H9 (cell line): ENCODE data around the gene FGF10. TPM values are rescaled to one million over a fixed set of nuclear protein-coding genes. Genes with fewer than 3 reads are reported as not detected.

Source experiments
- DNase-seq: peaks from one replicate; pipeline ENCODE4 v3.0.0-alpha.2; 2017
- H2AFZ ChIP-seq: one replicate; pipeline ENCODE4 v1.6.1; 2013; ENCODE audit warnings: mild to moderate bottlenecking, low read length, control low read depth, moderate library complexity
- H2AK5ac ChIP-seq: 2 replicates; pipeline ENCODE4 v1.6.1; 2013; ENCODE audit warnings: low read length, control low read depth, mixed read lengths; ENCODE audit not compliant: insufficient read length
- H2BK120ac ChIP-seq: one replicate; pipeline ENCODE4 v1.6.1; 2013; ENCODE audit warnings: low read depth, mild to moderate bottlenecking, low read length, control low read depth, inconsistent platforms; ENCODE audit not compliant: poor library complexity, severe bottlenecking
- H2BK12ac ChIP-seq: 2 replicates; pipeline ENCODE4 v1.6.1; 2013; ENCODE audit warnings: low read length, control low read depth, mixed read lengths, low read depth; ENCODE audit not compliant: insufficient read length
- H2BK15ac ChIP-seq: 2 replicates; pipeline ENCODE4 v1.6.1; 2013; ENCODE audit warnings: low read depth, low read length, control low read depth
- H2BK20ac ChIP-seq: one replicate; pipeline ENCODE4 v1.6.1; 2013; ENCODE audit warnings: low read depth, mild to moderate bottlenecking, low read length, control low read depth, inconsistent platforms; ENCODE audit not compliant: poor library complexity, severe bottlenecking
- H2BK5ac ChIP-seq: 2 replicates; pipeline ENCODE4 v1.6.1; 2013; ENCODE audit warnings: low read length, control low read depth, mixed read lengths; ENCODE audit not compliant: insufficient read length
- H3K14ac ChIP-seq: 2 replicates; pipeline ENCODE4 v1.6.1; 2013; ENCODE audit warnings: low read length, control low read depth; ENCODE audit not compliant: insufficient read depth
- H3K18ac ChIP-seq: 2 replicates; pipeline ENCODE4 v1.6.1; 2013; ENCODE audit warnings: low read depth, mild to moderate bottlenecking, mixed read lengths, low read length, control low read depth; ENCODE audit not compliant: insufficient read length
- H3K23ac ChIP-seq: 2 replicates; pipeline ENCODE4 v1.6.1; 2013; ENCODE audit warnings: low read length, control low read depth, mixed read lengths, low read depth; ENCODE audit not compliant: insufficient read length
- H3K23me2 ChIP-seq: 2 replicates; pipeline ENCODE4 v1.6.1; 2013; ENCODE audit warnings: low read depth, mild to moderate bottlenecking, mixed read lengths, low read length, control low read depth; ENCODE audit not compliant: insufficient read length, poor library complexity, severe bottlenecking
- H3K27ac ChIP-seq: 2 replicates; pipeline ENCODE4 v1.5.1; 2013; ENCODE audit warnings: low read length, control low read depth, mixed read lengths, low read depth; ENCODE audit not compliant: insufficient read length
- H3K27me3 ChIP-seq: 2 replicates; pipeline ENCODE4 v1.6.1; 2013; ENCODE audit warnings: low read length, control low read depth, inconsistent platforms; ENCODE audit not compliant: insufficient read depth
- H3K4ac ChIP-seq: 2 replicates; pipeline ENCODE4 v1.6.1; 2013; ENCODE audit warnings: low read depth, mild to moderate bottlenecking, control low read depth, inconsistent platforms, low read length, moderate library complexity
- H3K4me1 ChIP-seq: 2 replicates; pipeline ENCODE4 v1.6.1; 2013; ENCODE audit warnings: low read length, control low read depth, inconsistent platforms; ENCODE audit not compliant: insufficient read depth
- H3K4me2 ChIP-seq: 2 replicates; pipeline ENCODE4 v1.6.1; 2013; ENCODE audit warnings: low read length, control low read depth, mixed read lengths; ENCODE audit not compliant: insufficient read length, insufficient read depth
- H3K56ac ChIP-seq: 2 replicates; pipeline ENCODE4 v1.6.1; 2013; ENCODE audit warnings: low read depth, mild to moderate bottlenecking, mixed read lengths, low read length, control low read depth; ENCODE audit not compliant: insufficient read length
- H3K79me1 ChIP-seq: 2 replicates; pipeline ENCODE4 v1.6.1; 2013; ENCODE audit warnings: low read depth, mild to moderate bottlenecking, moderate library complexity, low read length, control low read depth, inconsistent platforms; ENCODE audit not compliant: insufficient read depth, poor library complexity, severe bottlenecking
- H3K79me2 ChIP-seq: 2 replicates; pipeline ENCODE4 v1.6.1; 2013; ENCODE audit warnings: low read length, control low read depth, inconsistent platforms; ENCODE audit not compliant: insufficient read depth
- H3K9ac ChIP-seq: 2 replicates; pipeline ENCODE4 v1.6.1; 2013; ENCODE audit warnings: low read length, control low read depth, mixed read lengths; ENCODE audit not compliant: insufficient read length; ENCODE audit errors: extremely low read depth
- H3K9me3 ChIP-seq: one replicate; pipeline ENCODE4 v1.6.1; 2013; ENCODE audit warnings: low read depth, low read length, inconsistent platforms; ENCODE audit not compliant: control insufficient read depth
- H3T11ph ChIP-seq: one replicate; pipeline ENCODE4 v1.6.1; 2013; ENCODE audit warnings: mild to moderate bottlenecking, low read length, control low read depth, inconsistent platforms
- H4K20me1 ChIP-seq: one replicate; pipeline ENCODE4 v1.6.1; 2013; ENCODE audit not compliant: control insufficient read depth, insufficient read length, insufficient read depth
- H4K5ac ChIP-seq: 2 replicates; pipeline ENCODE4 v1.6.1; 2013; ENCODE audit warnings: low read depth, mild to moderate bottlenecking, mixed read lengths, low read length, control low read depth; ENCODE audit not compliant: insufficient read length
- H4K8ac ChIP-seq: replicated peaks from 2 replicates; pipeline ENCODE4 v1.6.1; 2013; ENCODE audit warnings: low read length, control low read depth, mixed read lengths, low read depth; ENCODE audit not compliant: insufficient read length
- H4K91ac ChIP-seq: 2 replicates; pipeline ENCODE4 v1.6.1; 2013; ENCODE audit warnings: low read depth, mild to moderate bottlenecking, moderate library complexity, mixed read lengths, low read length, control low read depth; ENCODE audit not compliant: insufficient read length
- H3K27ac Mint-ChIP-seq, 3 experiments: 2 replicates in 2 of 3; 3 replicates in 1 of 3; pipeline ENCODE4 v1.8.0; 2020 to 2021; ENCODE audit warnings: mixed read lengths in 3 of 3, mild to moderate bottlenecking in 1 of 3, moderate library complexity in 1 of 3
- H3K27me3 Mint-ChIP-seq: 2 replicates; pipeline ENCODE4 v1.8.0; 2021; ENCODE audit warnings: low read depth, mild to moderate bottlenecking, moderate library complexity, mixed read lengths
- H3K36me3 Mint-ChIP-seq, 3 experiments: 2 replicates in 2 of 3; 3 replicates in 1 of 3; pipeline ENCODE4 v1.8.0; 2020 to 2021; ENCODE audit warnings: low read depth in 3 of 3, mixed read lengths in 3 of 3; ENCODE audit not compliant: insufficient read depth in 1 of 3
- H3K4me1 Mint-ChIP-seq, 2 experiments: 2 replicates each; pipeline ENCODE4 v1.8.0; 2020; ENCODE audit warnings: mixed read lengths in 2 of 2
- H3K4me3 Mint-ChIP-seq, 2 experiments: 2 replicates in 1 of 2; 3 replicates in 1 of 2; pipeline ENCODE4 v1.8.0; 2020 to 2021; ENCODE audit warnings: mild to moderate bottlenecking in 2 of 2, mixed read lengths in 2 of 2, moderate library complexity in 1 of 2
- H3K9me3 Mint-ChIP-seq, 2 experiments: 2 replicates in 1 of 2; 3 replicates in 1 of 2; pipeline ENCODE4 v1.8.0; 2020; ENCODE audit warnings: mild to moderate bottlenecking in 2 of 2, mixed read lengths in 2 of 2, moderate library complexity in 1 of 2
- WGBS: extraction: QIAGEN DNeasy Blood & Tissue Kit; methylation state at CpG from one replicate; pipeline ENCODE4 v1.1.7; 2013; ENCODE audit warnings: missing lambda C conversion rate, low lambda C conversion rate, mixed read lengths; ENCODE audit not compliant: insufficient read length; ENCODE audit errors: extremely low coverage; 5-methylcytosine and 5-hydroxymethylcytosine counted together
- total RNA-seq: library from RNA; stranded (reverse); gene quantifications from 2 replicates; pipeline ENCODE4 v1.2.1, GENCODE V29; 2021
- TF ChIP-seq, protein P1 (sequence below): fragments of 200-600 bp; sonication (generic); conservative IDR thresholded peaks from 3 replicates; pipeline ENCODE4 v1.8.0; 2021; ENCODE audit warnings: antibody characterized with exemption, mild to moderate bottlenecking

FGF10 gene
- total RNA-seq, 1 experiment from 2014 or later = not detected

GRCh38 chr5:44300551-44300950, 88.7 kb downstream of the FGF10 start:
- Histone ChIP-seq H3K27me3 (no peaks in the 10 kb centered on the region), H2BK15ac (no peak overlapping the region), H4K20me1 (no peaks in the 10 kb centered on the region), H2BK12ac (no peak overlapping the region), H4K5ac (no peak overlapping the region), H2AFZ (no peak overlapping the region), H3K18ac (no peak overlapping the region), H3K56ac (no peak overlapping the region), H3K23me2 (no peaks in the 10 kb centered on the region), H3K79me1 (no peaks in the 10 kb centered on the region), H3K14ac (no peak overlapping the region), H4K8ac (no peak overlapping the region), H4K91ac (no peak overlapping the region), H2BK120ac (no peak overlapping the region), H3T11ph (no peak overlapping the region), H2BK20ac (no peak overlapping the region), H3K4ac (no peak overlapping the region), H3K27ac (no peak overlapping the region), H2BK5ac (no peak overlapping the region), H3K9me3 (no peaks in the 10 kb centered on the region), H3K23ac (no peak overlapping the region), H2AK5ac (no peak overlapping the region), H3K9ac (no peak overlapping the region), H3K4me2 (no peak overlapping the region), H3K4me1 (no peaks in the 10 kb centered on the region), H3K79me2 (no peaks in the 10 kb centered on the region)
- Mint-ChIP-seq H3K4me3 (no peak overlapping the region), H3K9me3 (no peaks in the 10 kb centered on the region), H3K27ac (no peak overlapping the region), H3K4me1 (peaks cover 2 to 3% of the 10 kb centered on the region in 2 experiments), H3K36me3 (no peaks in the 10 kb centered on the region), H3K27me3 (no peaks in the 10 kb centered on the region)
- TF ChIP-seq, protein P1, sequence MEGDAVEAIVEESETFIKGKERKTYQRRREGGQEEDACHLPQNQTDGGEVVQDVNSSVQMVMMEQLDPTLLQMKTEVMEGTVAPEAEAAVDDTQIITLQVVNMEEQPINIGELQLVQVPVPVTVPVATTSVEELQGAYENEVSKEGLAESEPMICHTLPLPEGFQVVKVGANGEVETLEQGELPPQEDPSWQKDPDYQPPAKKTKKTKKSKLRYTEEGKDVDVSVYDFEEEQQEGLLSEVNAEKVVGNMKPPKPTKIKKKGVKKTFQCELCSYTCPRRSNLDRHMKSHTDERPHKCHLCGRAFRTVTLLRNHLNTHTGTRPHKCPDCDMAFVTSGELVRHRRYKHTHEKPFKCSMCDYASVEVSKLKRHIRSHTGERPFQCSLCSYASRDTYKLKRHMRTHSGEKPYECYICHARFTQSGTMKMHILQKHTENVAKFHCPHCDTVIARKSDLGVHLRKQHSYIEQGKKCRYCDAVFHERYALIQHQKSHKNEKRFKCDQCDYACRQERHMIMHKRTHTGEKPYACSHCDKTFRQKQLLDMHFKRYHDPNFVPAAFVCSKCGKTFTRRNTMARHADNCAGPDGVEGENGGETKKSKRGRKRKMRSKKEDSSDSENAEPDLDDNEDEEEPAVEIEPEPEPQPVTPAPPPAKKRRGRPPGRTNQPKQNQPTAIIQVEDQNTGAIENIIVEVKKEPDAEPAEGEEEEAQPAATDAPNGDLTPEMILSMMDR = no peak
- no peak for DNase-seq
- WGBS = no CpG with 5 or more reads among the region's 1 CpG
